ENCODE measurements around the gene FXYD4.

The FXYD4 gene

GRCh38 chr10:43344051-43344450, 27.4 kb upstream of the FXYD4 start:
- no peak for DNase-seq (ENCODE audit: low read depth, low spot score)

- DNase-seq (ENCODE audit: low read depth, low spot score), result no peak
These were observed 23.4 kb upstream of the FXYD4 start for GRCh38 chr10:43347997-43348396.

- peak; percentile 21 for DNase-seq (ENCODE audit: low read depth, low spot score)
These were observed 22.7 kb upstream of the FXYD4 start for GRCh38 chr10:43348511-43349312.

GRCh38 chr10:43350156-43350555, 21.3 kb upstream of the FXYD4 start:
- DNase-seq (ENCODE audit: low read depth, low spot score), result no peak

- no peak for DNase-seq (ENCODE audit: low read depth, low spot score)
These were observed 20.8 kb upstream of the FXYD4 start for GRCh38 chr10:43350686-43351085.

GRCh38 chr10:43351301-43351700, 20.1 kb upstream of the FXYD4 start:
- DNase-seq (ENCODE audit: low read depth, low spot score), result no peak

GRCh38 chr10:43352951-43353350, 18.5 kb upstream of the FXYD4 start:
- DNase-seq (ENCODE audit: low read depth, low spot score), result no peak

- no peak for DNase-seq (ENCODE audit: low read depth, low spot score)
These were observed 17.7 kb upstream of the FXYD4 start for GRCh38 chr10:43353495-43354329.

- DNase-seq (ENCODE audit: low read depth, low spot score), result no peak
These were observed 17.2 kb upstream of the FXYD4 start for GRCh38 chr10:43354330-43354635.

GRCh38 chr10:43354879-43355380, 16.5 kb upstream of the FXYD4 start:
- DNase-seq (ENCODE audit: low read depth, low spot score), result no peak

GRCh38 chr10:43355749-43356371, 15.6 kb upstream of the FXYD4 start:
- no peak for DNase-seq (ENCODE audit: low read depth, low spot score)

GRCh38 chr10:43360086-43360485, 11.3 kb upstream of the FXYD4 start:
- no peak for DNase-seq (ENCODE audit: low read depth, low spot score)

GRCh38 chr10:43361547-43362190, 9.8 kb upstream of the FXYD4 start:
- no peak for DNase-seq (ENCODE audit: low read depth, low spot score)

- DNase-seq (ENCODE audit: low read depth, low spot score), result peak; percentile 58
These were observed 9.1 kb upstream of the FXYD4 start for GRCh38 chr10:43362191-43362839.

- DNase-seq (ENCODE audit: low read depth, low spot score), result no peak
These were observed 6.4 kb upstream of the FXYD4 start for GRCh38 chr10:43365001-43365400.

GRCh38 chr10:43369921-43370320, 1.5 kb upstream of the FXYD4 start:
- no peak for DNase-seq (ENCODE audit: low read depth, low spot score)

- DNase-seq (ENCODE audit: low read depth, low spot score), result no peak
These were observed 693 bp upstream of the FXYD4 start for GRCh38 chr10:43370671-43371215.

- DNase-seq (ENCODE audit: low read depth, low spot score), result no peak
These were observed 1.4 kb downstream of the FXYD4 start for GRCh38 chr10:43372765-43373361.

- no peak for DNase-seq (ENCODE audit: low read depth, low spot score)
These were observed 2.0 kb downstream of the FXYD4 start for GRCh38 chr10:43373461-43373860.

- DNase-seq (ENCODE audit: low read depth, low spot score), result no peak
These were observed 2.8 kb downstream of the FXYD4 start for GRCh38 chr10:43374194-43374593.
